ENCODE results near the gene USP35.
"Not testable (repeated sequence)": the region's sequence is repeated elsewhere in the genome, so short reads cannot be mapped to it uniquely, and the experiment has no call there.

Gene USP35

GRCh38 chr11:78217650-78218541 lies 29.2 kb downstream of the USP35 start:
- no peak overlapping the region for H3K4me3 ChIP-seq (replicated peaks; ENCODE audit: low read depth, low read length)
- no peak for TF ChIP-seq CTCF (IDR thresholded peaks at IDR 0.05; ENCODE audit: low read length, missing control alignments)
- DNase-seq (ENCODE audit: low read depth) = no peak

GRCh38 chr11:78218707-78219492 lies 30.2 kb downstream of the USP35 start:
- DNase-seq (ENCODE audit: low read depth) = no peak
- no peak for TF ChIP-seq CTCF (IDR thresholded peaks at IDR 0.05; ENCODE audit: low read length, missing control alignments)
- no peak overlapping the region for H3K4me3 ChIP-seq (replicated peaks; ENCODE audit: low read depth, low read length)

GRCh38 chr11:78219493-78220217 lies 30.9 kb downstream of the USP35 start:
- TF ChIP-seq CTCF (IDR thresholded peaks at IDR 0.05; ENCODE audit: low read length, missing control alignments) = no peak
- H3K4me3 ChIP-seq (replicated peaks; ENCODE audit: low read depth, low read length) = no peak overlapping the region
- DNase-seq (ENCODE audit: low read depth) = no peak

- DNase-seq (ENCODE audit: low read depth) = no peak
- TF ChIP-seq CTCF (IDR thresholded peaks at IDR 0.05; ENCODE audit: low read length, missing control alignments) = no peak
- no peak overlapping the region for H3K4me3 ChIP-seq (replicated peaks; ENCODE audit: low read depth, low read length)
Observed at GRCh38 chr11:78220218-78221157, 31.8 kb downstream of the USP35 start.

- H3K4me3 ChIP-seq (replicated peaks; ENCODE audit: low read depth, low read length) = no peak overlapping the region
- DNase-seq (ENCODE audit: low read depth) = no peak
- no peak for TF ChIP-seq CTCF (IDR thresholded peaks at IDR 0.05; ENCODE audit: low read length, missing control alignments)
Observed at GRCh38 chr11:78221396-78222315, 32.9 kb downstream of the USP35 start.

- H3K4me3 ChIP-seq (replicated peaks; ENCODE audit: low read depth, low read length); DNase-seq (ENCODE audit: low read depth): not testable (repeated sequence)
Observed at GRCh38 chr11:78222726-78223125, 34.0 kb downstream of the USP35 start.

All from fibroblast of pulmonary artery (primary cell).